ENCODE results near the gene ZBTB33.

ZBTB33 gene

GRCh38 chrX:120250522-120251271 is at the start of gene ZBTB33:
Gene ZBTB33, plus strand, starts transcription at chrX:120250812. Its CDS starts 2,604 bp downstream, at chrX:120253416.
- DNase-seq (ENCODE audit: low spot score), result peak; percentile 88

- DNase-seq (ENCODE audit: low spot score), result no peak
These were observed 49.8 kb upstream of the ZBTB33 start for GRCh38 chrX:120200851-120201250.

GRCh38 chrX:120205816-120206753 is 44.5 kb upstream of the ZBTB33 start:
- DNase-seq (ENCODE audit: low spot score), result no peak

- DNase-seq (ENCODE audit: low spot score), result no peak
These were observed 43.5 kb upstream of the ZBTB33 start for GRCh38 chrX:120207009-120207605.

- DNase-seq (ENCODE audit: low spot score), result peak; percentile 65
These were observed 37.0 kb upstream of the ZBTB33 start for GRCh38 chrX:120213438-120214265.

GRCh38 chrX:120223374-120223773 is 27.2 kb upstream of the ZBTB33 start:
- DNase-seq (ENCODE audit: low spot score), result no peak

- DNase-seq (ENCODE audit: low spot score), result no peak
These were observed 26.2 kb upstream of the ZBTB33 start for GRCh38 chrX:120224388-120224787.

- DNase-seq (ENCODE audit: low spot score), result no peak
These were observed 22.3 kb upstream of the ZBTB33 start for GRCh38 chrX:120228187-120228908.

- DNase-seq (ENCODE audit: low spot score), result no peak
These were observed 15.3 kb upstream of the ZBTB33 start for GRCh38 chrX:120235284-120235683.

GRCh38 chrX:120236687-120237479 is 13.7 kb upstream of the ZBTB33 start:
- DNase-seq (ENCODE audit: low spot score), result no peak

GRCh38 chrX:120238933-120239332 is 11.7 kb upstream of the ZBTB33 start:
- DNase-seq (ENCODE audit: low spot score), result no peak

GRCh38 chrX:120242813-120243212 is 7.8 kb upstream of the ZBTB33 start:
- DNase-seq (ENCODE audit: low spot score), result no peak

- DNase-seq (ENCODE audit: low spot score), result no peak
These were observed 6.2 kb upstream of the ZBTB33 start for GRCh38 chrX:120244395-120244734.

GRCh38 chrX:120244735-120245498 is 5.7 kb upstream of the ZBTB33 start:
- DNase-seq (ENCODE audit: low spot score), result peak; percentile 84

- peak; percentile 59 for DNase-seq (ENCODE audit: low spot score)
These were observed 929 bp downstream of the ZBTB33 start for GRCh38 chrX:120251471-120252011.

- no peak for DNase-seq (ENCODE audit: low spot score)
These were observed 3.2 kb downstream of the ZBTB33 start for GRCh38 chrX:120253784-120254183.

- no peak for DNase-seq (ENCODE audit: low spot score)
These were observed 9.8 kb downstream of the ZBTB33 start for GRCh38 chrX:120260369-120260768.

GRCh38 chrX:120262859-120263708 is 12.5 kb downstream of the ZBTB33 start:
- no peak for DNase-seq (ENCODE audit: low spot score)
